PC-3 (cell line): Measurements from ENCODE around the gene ASAP3. TPM values are rescaled to one million over a fixed set of nuclear protein-coding genes. Genes with fewer than 3 reads are reported as not detected.

Source experiments
- ATAC-seq: fragments of 200-7000 bp; cut with Tn5 transposase; 2 replicates; pipeline ENCODE4 v1.9.1; 2020; ENCODE audit warnings: mild to moderate bottlenecking, moderate library complexity
- BruUV-seq: library from RNA; stranded (reverse); fragments of 400-500 nt; replicated peaks from 2 replicates; lab custom pipeline; 2021; lab: Mats Ljungman, UMichigan
- CTCF ChIA-PET: fragments of 300-600 bp; sonication (Branson Sonifier 250); formaldehyde crosslinking; loops from one replicate; lab custom pipeline; 2022; ENCODE audit warnings: antibody characterized with exemption; lab: Charles Lee
- POLR2A ChIA-PET: fragments of 300-600 bp; sonication (Branson Sonifier 250); formaldehyde crosslinking; loops from one replicate; lab custom pipeline; 2022; ENCODE audit warnings: antibody characterized with exemption; ENCODE audit not compliant: unreplicated experiment; lab: Charles Lee
- DNase-seq: peaks from one replicate; pipeline ENCODE4 v3.0.0-alpha.2; 2015
- H2AFZ ChIP-seq: fragments of 300-600 bp; sonication (generic); 2 replicates; pipeline ENCODE4 v1.6.0; 2016; ENCODE audit warnings: antibody characterized with exemption, low read length
- H3F3A ChIP-seq: fragments of 300-600 bp; sonication (generic); one replicate; pipeline ENCODE4 v1.6.0; 2017; ENCODE audit warnings: antibody characterized with exemption, low read length, control low read depth, mild to moderate bottlenecking; ENCODE audit not compliant: unreplicated experiment
- H3K27ac ChIP-seq: fragments of 300-600 bp; sonication (generic); 2 replicates; pipeline ENCODE4 v1.5.1; 2016; ENCODE audit warnings: mild to moderate bottlenecking, low read length
- H3K27me3 ChIP-seq: fragments of 300-600 bp; sonication (generic); 2 replicates; pipeline ENCODE4 v1.6.1; 2016; ENCODE audit warnings: low read length, mixed read lengths
- H3K36me3 ChIP-seq: fragments of 300-600 bp; sonication (generic); 2 replicates; pipeline ENCODE4 v1.6.1; 2016; ENCODE audit warnings: low read depth, mixed run types, low read length, mixed read lengths
- H3K4me1 ChIP-seq: fragments of 300-600 bp; sonication (generic); 2 replicates; pipeline ENCODE4 v1.5.1; 2016; ENCODE audit warnings: low read length; ENCODE audit not compliant: insufficient read depth
- H3K4me2 ChIP-seq: fragments of 300-600 bp; sonication (generic); 2 replicates; pipeline ENCODE4 v1.6.0; 2016; ENCODE audit warnings: low read length
- H3K4me3 ChIP-seq: fragments of 300-600 bp; sonication (generic); 2 replicates; pipeline ENCODE4 v1.5.1; 2016; ENCODE audit warnings: mild to moderate bottlenecking, low read length, mixed read lengths
- H3K79me2 ChIP-seq: fragments of 300-600 bp; sonication (generic); 2 replicates; pipeline ENCODE4 v1.6.1; 2017; ENCODE audit warnings: low read length, mixed read lengths
- H3K9ac ChIP-seq: fragments of 300-600 bp; sonication (generic); 2 replicates; pipeline ENCODE4 v1.6.0; 2016; ENCODE audit warnings: mild to moderate bottlenecking, low read length
- H3K9me2 ChIP-seq: fragments of 300-600 bp; sonication (generic); replicated peaks from 2 replicates; pipeline ENCODE4 v1.6.1; 2016; ENCODE audit warnings: mixed run types, low read length, mixed read lengths
- H3K9me3 ChIP-seq: fragments of 300-600 bp; sonication (generic); 2 replicates; pipeline ENCODE4 v1.6.1; 2016; ENCODE audit warnings: low read length, mixed read lengths
- H4K20me1 ChIP-seq: fragments of 300-600 bp; sonication (generic); 2 replicates; pipeline ENCODE4 v1.6.1; 2016; ENCODE audit warnings: low read length, mixed read lengths
- CTCF ChIP-seq: fragments of 300-600 bp; sonication (generic); conservative IDR thresholded peaks from 2 replicates; pipeline ENCODE4 v1.5.1; 2017; ENCODE audit warnings: antibody characterized with exemption, low read depth, mild to moderate bottlenecking, low read length
- EZH2 ChIP-seq: fragments of 300-600 bp; sonication (generic); IDR thresholded peaks from one replicate; pipeline ENCODE4 v1.6.1; 2017; ENCODE audit warnings: antibody characterized with exemption, mild to moderate bottlenecking, low read length; ENCODE audit not compliant: unreplicated experiment
- EZH2phosphoT487 ChIP-seq: fragments of 300-600 bp; sonication (generic); IDR thresholded peaks from 2 replicates; pipeline ENCODE4 v1.6.1; 2018; ENCODE audit warnings: mild to moderate bottlenecking, antibody characterized with exemption, low read length, borderline replicate concordance
- intact Hi-C: fragments of 100-400 bp; cut with micrococcal nuclease; formaldehyde crosslinking; loops from 2 replicates; pipeline ENCODE4 v1.9.0; 2023
- total RNA-seq: library from RNA; depleted of rRNA; stranded (reverse); fragments of >200 nt; gene quantifications from 2 replicates; pipeline ENCODE4 v1.2.3, GENCODE V29; 2014

Gene ASAP3
- total RNA-seq, 1 experiment from 2014 or later, result 12.8 TPM

GRCh38 chr1:23515905-23516304 is 31.9 kb upstream of the ASAP3 start:
- ATAC-seq (no peak), DNase-seq (no peak)
- no TSS peak for BruUV-seq
- Histone ChIP-seq H3K79me2 (no peaks in the 10 kb centered on the region), H3K27ac (no peak overlapping the region), H3F3A (no peaks in the 10 kb centered on the region), H3K4me2 (no peak overlapping the region), H3K9me2 (no peaks in the 10 kb centered on the region), H3K4me1 (no peaks in the 10 kb centered on the region), H3K4me3 (no peak overlapping the region), H3K9ac (no peak overlapping the region), H4K20me1 (no peaks in the 10 kb centered on the region), H3K36me3 (no peaks in the 10 kb centered on the region), H3K27me3 (no peaks in the 10 kb centered on the region), H3K9me3 (no peaks in the 10 kb centered on the region), H2AFZ (no peak overlapping the region)
- intact Hi-C loops, result no loop called here
- ChIA-PET POLR2A (no interaction called here), CTCF (no interaction called here)
- TF ChIP-seq EZH2phosphoT487 (no peak), CTCF (no peak), EZH2 (no peak)

GRCh38 chr1:23514111-23514679 is 30.2 kb upstream of the ASAP3 start:
- Histone ChIP-seq H3K27ac (no peak overlapping the region), H3K79me2 (no peaks in the 10 kb centered on the region), H3K27me3 (no peaks in the 10 kb centered on the region), H3K9me3 (no peaks in the 10 kb centered on the region), H2AFZ (no peak overlapping the region), H3K4me3 (no peak overlapping the region), H3K4me1 (no peaks in the 10 kb centered on the region), H3K9ac (no peak overlapping the region), H3F3A (no peaks in the 10 kb centered on the region), H3K36me3 (no peaks in the 10 kb centered on the region), H3K4me2 (no peak overlapping the region), H3K9me2 (no peaks in the 10 kb centered on the region), H4K20me1 (no peaks in the 10 kb centered on the region)
- TF ChIP-seq EZH2 (no peak), CTCF (no peak), EZH2phosphoT487 (no peak)
- no peak for DNase-seq
- no TSS peak for BruUV-seq
- ChIA-PET POLR2A (no interaction called here), CTCF (no interaction called here)
- intact Hi-C loops, result no loop called here
- ATAC-seq, result no peak

- intact Hi-C loops, result no loop called here
- Histone ChIP-seq H3K79me2 (no peaks in the 10 kb centered on the region), H4K20me1 (no peaks in the 10 kb centered on the region), H3F3A (no peaks in the 10 kb centered on the region), H2AFZ (no peak overlapping the region), H3K4me3 (no peak overlapping the region), H3K4me1 (no peaks in the 10 kb centered on the region), H3K27me3 (no peaks in the 10 kb centered on the region), H3K9me3 (no peaks in the 10 kb centered on the region), H3K27ac (no peak overlapping the region), H3K36me3 (no peaks in the 10 kb centered on the region), H3K4me2 (no peak overlapping the region), H3K9ac (no peak overlapping the region), H3K9me2 (no peaks in the 10 kb centered on the region)
- TF ChIP-seq EZH2, result no peak
- no peak for TF ChIP-seq EZH2phosphoT487
- TF ChIP-seq CTCF, result no peak
- BruUV-seq, result no TSS peak
- DNase-seq (no peak), ATAC-seq (no peak)
- ChIA-PET CTCF (no interaction called here), POLR2A (no interaction called here)
These were observed 25.9 kb upstream of the ASAP3 start for GRCh38 chr1:23509896-23510295.
